ENCODE measurements around the gene RFTN1. TPM values are rescaled to one million over a fixed set of nuclear protein-coding genes. Genes with fewer than 3 reads are reported as not detected.

RFTN1 gene
- total RNA-seq, 1 experiment from 2014 or later: 2.2 TPM

DNA sequence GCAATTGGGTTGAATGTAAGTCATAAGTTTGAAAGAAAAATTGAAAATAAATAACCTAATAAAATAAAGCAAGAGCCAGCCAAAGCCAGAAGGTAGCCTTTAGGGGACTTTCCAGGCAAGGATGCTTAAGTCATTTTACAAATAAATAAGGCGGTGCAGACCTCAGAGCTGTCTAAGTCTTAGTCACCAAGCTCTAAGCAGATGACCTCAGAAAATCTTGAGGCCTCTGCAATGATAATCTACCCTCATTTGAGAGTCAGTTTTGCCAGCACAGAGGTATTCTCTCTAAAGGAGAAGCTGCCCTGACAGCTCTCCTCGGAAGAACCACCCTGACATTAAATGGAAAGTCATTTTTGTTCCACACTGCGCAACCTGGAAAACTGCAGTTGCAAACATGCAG lies 134.6 kb downstream of the RFTN1 start:
- Histone ChIP-seq H3K23me2 (ENCODE audit: insufficient read length, low read depth, low read length, poor library complexity, severe bottlenecking) (no peaks in the 10 kb centered on the region), H2AFZ (ENCODE audit: low read length) (no peak overlapping the region), H2BK5ac (ENCODE audit: insufficient read length, low read length) (no peak overlapping the region), H3K4me2 (ENCODE audit: insufficient read depth, insufficient read length, low read length) (no peak overlapping the region), H2BK12ac (ENCODE audit: insufficient read length, low read depth, low read length) (no peak overlapping the region), H3K23ac (ENCODE audit: insufficient read length, low read depth, low read length) (no peak overlapping the region), H2AK5ac (ENCODE audit: insufficient read length, low read length) (no peak overlapping the region), H3K79me1 (ENCODE audit: insufficient read depth, low read depth, low read length, poor library complexity, severe bottlenecking) (no peaks in the 10 kb centered on the region), H3T11ph (ENCODE audit: low read length) (no peak overlapping the region), H4K91ac (ENCODE audit: insufficient read length, low read depth, low read length) (no peak overlapping the region), H3K27ac (ENCODE audit: insufficient read length, low read depth, low read length) (no peak overlapping the region), H3K14ac (ENCODE audit: insufficient read depth, low read length) (no peak overlapping the region), H4K5ac (ENCODE audit: insufficient read length, low read depth, low read length) (no peak overlapping the region), H2BK20ac (ENCODE audit: low read depth, low read length, poor library complexity, severe bottlenecking) (no peak overlapping the region), H3K4me1 (ENCODE audit: insufficient read depth, low read length) (no peaks in the 10 kb centered on the region), H4K20me1 (ENCODE audit: control insufficient read depth, insufficient read depth, insufficient read length) (no peaks in the 10 kb centered on the region), H4K8ac (replicated peaks; ENCODE audit: insufficient read length, low read depth, low read length) (no peak overlapping the region), H3K9ac (ENCODE audit: extremely low read depth, insufficient read length, low read length) (no peak overlapping the region), H2BK15ac (ENCODE audit: low read depth, low read length) (no peak overlapping the region), H3K4ac (ENCODE audit: low read depth, low read length) (no peak overlapping the region), H3K9me3 (ENCODE audit: control insufficient read depth, low read depth, low read length) (no peaks in the 10 kb centered on the region), H3K18ac (ENCODE audit: insufficient read length, low read depth, low read length) (no peak overlapping the region), H2BK120ac (ENCODE audit: low read depth, low read length, poor library complexity, severe bottlenecking) (no peak overlapping the region), H3K56ac (ENCODE audit: insufficient read length, low read depth, low read length) (no peak overlapping the region), H3K79me2 (ENCODE audit: insufficient read depth, low read length) (no peaks in the 10 kb centered on the region), H3K27me3 (ENCODE audit: insufficient read depth, low read length) (no peaks in the 10 kb centered on the region)
- peaks cover 2% of the 10 kb centered on the region; the same call in 1 of the 2 replicates for H3K27me3 Mint-ChIP-seq (ENCODE audit: low read depth)
- peaks cover 2 to 19% of the 10 kb centered on the region in 2 experiments; a peak in 3 of 4 replicates for H3K4me1 Mint-ChIP-seq
- H3K36me3 Mint-ChIP-seq (ENCODE audit: insufficient read depth in 1 of 3, low read depth in 3 of 3): peaks cover 0 to 6% (median 3%) of the 10 kb centered on the region in 3 experiments; a peak in 6 of 7 replicates
- H3K4me3 Mint-ChIP-seq: no peak overlapping the region
- H3K9me3 Mint-ChIP-seq: peaks cover 5 to 6% of the 10 kb centered on the region in 2 experiments; a peak in 3 of 5 replicates
- TF ChIP-seq, protein P1, sequence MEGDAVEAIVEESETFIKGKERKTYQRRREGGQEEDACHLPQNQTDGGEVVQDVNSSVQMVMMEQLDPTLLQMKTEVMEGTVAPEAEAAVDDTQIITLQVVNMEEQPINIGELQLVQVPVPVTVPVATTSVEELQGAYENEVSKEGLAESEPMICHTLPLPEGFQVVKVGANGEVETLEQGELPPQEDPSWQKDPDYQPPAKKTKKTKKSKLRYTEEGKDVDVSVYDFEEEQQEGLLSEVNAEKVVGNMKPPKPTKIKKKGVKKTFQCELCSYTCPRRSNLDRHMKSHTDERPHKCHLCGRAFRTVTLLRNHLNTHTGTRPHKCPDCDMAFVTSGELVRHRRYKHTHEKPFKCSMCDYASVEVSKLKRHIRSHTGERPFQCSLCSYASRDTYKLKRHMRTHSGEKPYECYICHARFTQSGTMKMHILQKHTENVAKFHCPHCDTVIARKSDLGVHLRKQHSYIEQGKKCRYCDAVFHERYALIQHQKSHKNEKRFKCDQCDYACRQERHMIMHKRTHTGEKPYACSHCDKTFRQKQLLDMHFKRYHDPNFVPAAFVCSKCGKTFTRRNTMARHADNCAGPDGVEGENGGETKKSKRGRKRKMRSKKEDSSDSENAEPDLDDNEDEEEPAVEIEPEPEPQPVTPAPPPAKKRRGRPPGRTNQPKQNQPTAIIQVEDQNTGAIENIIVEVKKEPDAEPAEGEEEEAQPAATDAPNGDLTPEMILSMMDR (conservative IDR thresholded peaks at IDR 0.05): no peak
- no peak overlapping the region for H3K27ac Mint-ChIP-seq
- WGBS (ENCODE audit: extremely low coverage, insufficient read length, low lambda C conversion rate): no CpG with 5 or more reads among the region's 3 CpGs
- no peak for DNase-seq
